Cortex of kidney (tissue), 1 donor: Measurements from ENCODE around the gene ZDHHC14.
"Not testable (repeated sequence)": the region's sequence is repeated elsewhere in the genome, so short reads cannot be mapped to it uniquely, and the experiment has no call there.

Experiments
- DNase-seq: peaks from one replicate; lab custom pipeline; 2025; lab: John Stamatoyannopoulos, UW

The ZDHHC14 gene

DNA sequence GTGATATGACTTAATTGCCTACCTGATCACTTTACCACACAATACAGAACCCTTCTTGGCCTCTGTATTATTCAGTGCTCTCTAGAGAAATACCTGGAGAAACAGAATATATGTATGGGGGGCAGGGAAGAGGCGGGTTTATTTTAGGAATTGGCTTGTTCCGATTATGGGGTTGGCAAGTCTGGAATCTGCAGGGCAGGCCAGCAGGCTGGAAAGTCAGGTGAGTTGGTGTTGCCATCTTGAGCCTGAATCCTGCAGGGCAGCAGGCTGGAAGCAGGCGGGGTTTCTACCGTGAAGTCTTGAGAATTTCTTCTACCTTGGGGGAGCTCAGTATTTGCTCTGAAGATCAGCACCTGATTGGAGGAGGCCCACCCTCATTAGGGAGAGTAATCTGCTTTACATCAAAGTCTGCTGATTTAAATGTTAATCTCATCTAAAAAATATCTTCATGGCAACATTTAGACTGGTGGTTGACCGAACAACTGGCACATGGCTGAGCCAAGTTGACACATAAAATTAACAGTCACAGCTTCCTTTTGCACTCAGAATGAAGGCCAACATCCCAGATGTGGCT is 193.9 kb downstream of the ZDHHC14 start:
- DNase-seq, result no peak

DNA sequence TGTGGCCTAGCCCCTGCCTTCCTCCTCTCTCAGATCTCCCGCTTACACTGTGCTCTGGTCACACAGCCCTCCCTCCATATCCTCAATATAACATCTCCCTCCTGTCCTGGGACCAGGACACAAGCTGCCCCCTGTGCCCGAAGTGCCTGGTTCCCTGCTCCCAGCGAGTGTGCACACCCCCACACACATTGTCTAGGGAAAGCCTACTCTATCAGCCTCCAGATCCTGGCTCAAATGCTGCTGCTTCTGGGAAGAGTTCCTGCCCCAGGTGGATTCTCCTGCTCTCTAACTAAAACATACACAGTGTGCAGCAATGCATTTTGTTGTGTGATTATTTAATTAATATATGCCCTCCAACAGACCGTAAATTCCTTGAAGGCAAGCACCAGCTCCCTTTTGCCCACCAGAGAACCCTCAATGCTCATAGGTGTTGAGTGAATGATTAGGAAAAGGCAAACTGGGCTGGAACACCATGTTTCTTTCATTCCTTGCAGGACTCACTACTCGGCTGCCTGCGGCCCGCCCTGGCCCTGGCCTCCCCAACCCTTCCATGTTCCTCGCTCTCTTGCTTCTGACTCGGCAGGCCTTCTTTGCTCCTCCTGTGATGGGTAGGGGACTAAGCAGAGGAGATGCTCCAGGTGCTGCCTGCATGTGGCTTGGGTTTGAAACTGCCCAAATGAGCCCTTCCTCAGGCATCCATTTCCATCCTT is 194.6 kb downstream of the ZDHHC14 start:
- DNase-seq, result no peak

GRCh38 chr6:157576991-157577390 is 196.0 kb downstream of the ZDHHC14 start:
- not testable (repeated sequence) for DNase-seq

- DNase-seq, result not testable (repeated sequence)
These were observed 197.5 kb downstream of the ZDHHC14 start for GRCh38 chr6:157578527-157578926.

DNA sequence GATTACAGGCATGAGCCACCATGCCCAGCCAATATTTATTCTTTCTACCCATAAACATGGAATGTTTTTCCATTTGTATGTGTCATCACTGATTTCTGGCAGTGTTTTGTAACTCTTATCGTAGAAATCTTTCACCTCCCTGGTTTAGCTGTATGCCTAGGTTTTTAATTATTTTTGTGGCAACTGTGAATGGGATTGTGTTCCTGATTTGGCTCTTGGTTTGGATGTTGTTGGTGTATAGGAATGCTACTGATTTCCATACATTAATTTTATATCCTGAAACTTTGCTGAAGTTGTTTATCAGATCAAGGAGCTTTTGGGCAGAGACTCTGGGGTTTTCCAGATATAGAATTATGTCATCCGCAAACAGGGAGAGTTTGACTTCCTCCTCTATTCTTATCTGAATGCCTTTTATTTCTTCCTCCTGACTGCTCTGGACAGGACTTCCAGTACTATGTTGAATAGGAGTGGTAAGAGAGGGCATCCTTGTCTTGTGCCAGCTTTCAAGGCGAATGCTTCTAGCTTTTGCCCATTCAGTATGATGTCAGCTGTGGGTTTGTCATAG is 198.6 kb downstream of the ZDHHC14 start:
- DNase-seq, result no peak

DNA sequence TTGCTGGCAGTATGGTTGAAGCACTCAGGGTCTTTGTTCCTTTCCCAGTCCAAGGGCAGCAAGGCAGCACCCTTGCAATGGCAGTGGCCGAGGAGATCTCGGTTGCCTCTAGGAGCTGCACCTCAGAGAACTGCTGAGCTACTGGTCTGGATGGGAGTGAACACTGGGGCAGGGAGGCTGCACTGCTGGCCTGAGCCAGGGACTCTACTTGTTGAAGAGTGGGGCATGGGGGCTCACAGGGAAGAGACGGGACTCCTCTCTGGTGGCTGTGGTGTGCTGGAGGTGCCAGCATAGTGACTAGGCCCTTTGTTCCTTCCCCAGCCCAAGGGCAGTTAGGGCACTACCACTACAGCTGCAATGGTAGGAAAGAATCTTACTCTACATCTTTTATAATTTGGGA is 203.0 kb downstream of the ZDHHC14 start:
- DNase-seq, result no peak

DNA sequence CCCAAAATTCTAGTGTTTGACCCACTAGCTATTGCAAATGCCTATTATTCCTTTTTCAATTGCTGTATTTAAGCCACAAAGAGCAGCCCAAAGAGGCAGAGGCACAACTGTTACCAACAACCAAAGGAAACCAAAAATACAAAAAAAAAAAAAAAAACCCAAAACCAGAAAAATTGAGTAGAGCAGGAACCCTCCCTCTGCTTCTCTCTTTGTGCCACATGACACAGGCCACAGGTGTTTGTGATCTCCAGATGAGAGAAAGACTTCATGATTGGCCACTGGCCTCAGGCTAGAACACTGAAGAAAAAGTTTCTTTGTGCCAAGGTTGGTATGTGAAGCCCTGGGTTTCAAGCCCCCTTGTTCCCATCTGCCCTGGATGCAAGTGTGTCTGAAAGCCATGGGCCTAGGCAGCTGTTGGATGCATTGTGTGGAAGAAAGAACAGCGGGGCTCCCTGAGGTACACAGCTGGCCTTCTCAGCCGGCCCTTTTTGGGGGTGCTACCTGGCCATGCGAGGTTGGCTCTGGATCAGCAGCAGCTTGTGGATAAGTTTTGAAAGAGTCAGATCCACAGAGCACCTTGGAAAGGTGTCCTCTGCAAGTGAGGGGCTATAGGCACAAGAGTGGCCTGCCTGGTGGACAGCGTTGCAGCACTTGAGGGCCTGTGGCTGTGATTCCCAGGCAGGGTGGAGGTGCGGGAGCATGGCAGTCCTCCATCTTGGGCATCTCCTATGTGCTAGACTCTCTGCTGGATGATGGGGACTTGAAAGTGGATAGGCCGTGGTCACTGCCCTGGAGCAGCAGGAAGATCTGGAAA is 204.5 kb downstream of the ZDHHC14 start:
- DNase-seq, result no peak

DNA sequence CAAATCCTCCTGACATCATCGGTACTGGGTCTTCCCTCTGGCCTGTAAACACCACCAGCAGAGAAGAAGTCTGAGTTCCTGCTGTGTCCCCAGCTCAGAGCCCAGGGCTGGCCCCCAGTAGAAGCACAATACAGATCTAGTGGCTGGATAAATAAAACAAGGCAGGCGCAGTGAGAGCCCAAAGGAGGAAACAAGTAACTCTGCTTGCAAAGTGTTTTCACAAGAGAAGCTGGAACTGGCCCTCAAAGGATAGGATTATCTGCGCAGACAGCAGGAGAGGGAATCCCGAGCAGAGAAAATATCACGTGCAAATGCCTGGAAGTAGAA is 205.1 kb downstream of the ZDHHC14 start:
- no peak for DNase-seq

DNA sequence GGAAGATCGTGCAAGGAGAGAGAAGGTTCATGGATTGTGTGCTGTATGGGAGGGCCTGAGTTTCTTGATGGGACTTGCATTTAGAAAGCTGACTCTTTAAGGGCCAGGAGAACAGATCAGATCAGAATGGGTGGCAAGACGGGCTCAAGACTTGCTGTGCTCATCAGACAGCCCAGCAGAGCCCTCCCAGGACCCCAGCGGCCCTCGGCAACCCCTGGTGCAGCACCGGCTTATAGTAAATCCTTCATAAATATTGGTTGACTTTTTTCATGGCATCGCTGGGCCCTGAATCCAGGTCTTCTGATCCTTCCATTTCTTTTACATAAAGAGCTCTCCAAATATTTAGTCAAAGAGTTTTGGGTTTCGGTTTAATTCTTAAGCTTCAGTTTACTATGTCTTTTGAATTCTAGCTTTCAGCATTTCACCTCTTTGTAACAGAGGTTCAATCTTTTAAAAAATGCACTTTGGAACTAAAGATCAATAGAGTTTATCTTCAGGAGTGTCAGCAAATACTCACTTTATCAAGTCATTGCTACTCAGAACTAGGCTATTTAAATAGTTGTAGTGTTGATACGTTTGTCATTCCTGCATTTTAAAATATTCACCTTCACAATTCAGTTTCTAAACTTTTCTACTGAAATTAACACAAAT is 205.6 kb downstream of the ZDHHC14 start:
- DNase-seq, result no peak

GRCh38 chr6:157587127-157587926 is 206.3 kb downstream of the ZDHHC14 start:
- no peak for DNase-seq

DNA sequence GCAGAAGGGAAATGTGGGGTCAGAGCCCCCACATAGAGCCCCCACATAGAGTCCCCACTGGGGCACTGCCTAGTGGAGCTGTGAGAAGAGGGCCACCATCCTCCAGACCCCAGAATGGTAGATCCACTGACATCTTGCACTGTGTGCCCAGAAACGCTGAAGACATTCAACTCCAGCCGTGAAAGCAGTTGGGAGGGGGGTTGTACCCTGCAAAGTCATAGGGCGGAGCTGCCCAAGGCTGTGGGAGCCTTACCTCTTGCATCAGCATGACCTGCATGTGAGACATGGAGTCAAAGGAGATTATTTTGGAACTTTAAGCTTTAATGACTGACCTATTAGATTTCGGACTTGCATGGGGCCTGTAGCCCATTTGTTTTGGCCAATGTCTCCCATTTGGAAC is 209.7 kb downstream of the ZDHHC14 start:
- DNase-seq, result not testable (repeated sequence)

DNA sequence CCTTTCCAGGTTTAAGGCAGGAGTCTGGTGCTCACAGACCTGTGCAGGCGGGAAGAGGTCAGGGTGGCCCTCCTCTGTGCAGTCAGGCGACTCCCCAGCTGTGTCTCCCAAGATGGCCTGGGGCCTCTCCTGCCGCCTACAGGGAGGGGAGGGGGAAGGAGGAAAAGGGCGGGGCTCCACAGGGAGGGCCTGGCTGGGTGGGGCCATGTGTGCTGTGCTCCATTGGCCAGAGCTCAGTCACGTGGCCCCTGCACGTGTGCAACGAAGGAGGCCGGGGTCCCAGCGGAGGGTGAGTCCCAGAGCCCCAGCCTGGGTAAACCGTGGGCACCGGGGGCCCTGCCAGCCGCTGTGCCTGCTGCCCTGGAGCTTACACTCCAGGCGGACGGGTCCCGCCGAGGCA is 211.6 kb downstream of the ZDHHC14 start:
- no peak for DNase-seq

GRCh38 chr6:157592980-157593379 is 212.0 kb downstream of the ZDHHC14 start:
- DNase-seq, result no peak

DNA sequence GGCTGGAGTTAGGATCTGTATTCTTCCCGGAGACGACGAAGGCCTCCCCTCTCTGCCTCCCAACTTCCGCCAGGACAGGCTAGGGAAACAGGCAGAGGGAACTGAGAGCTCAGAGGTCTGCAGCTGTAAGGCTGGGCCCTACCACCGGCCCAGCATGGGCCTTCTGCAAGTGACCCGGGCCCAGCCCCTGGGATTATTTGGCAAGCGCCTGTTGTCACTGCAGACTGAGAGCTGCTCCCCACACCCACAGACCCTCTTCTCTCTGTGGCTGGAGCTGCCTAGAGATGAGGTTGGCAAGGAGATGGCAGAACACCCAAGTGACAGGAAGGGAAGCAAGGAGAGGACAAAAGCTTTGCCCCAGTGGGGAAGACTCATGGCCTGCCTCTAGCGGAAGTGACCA is 212.6 kb downstream of the ZDHHC14 start:
- no peak for DNase-seq

GRCh38 chr6:157594292-157594691 is 213.3 kb downstream of the ZDHHC14 start:
- no peak for DNase-seq

- no peak for DNase-seq
These were observed 214.8 kb downstream of the ZDHHC14 start for GRCh38 chr6:157595768-157596167.

GRCh38 chr6:157596461-157596860 is 215.5 kb downstream of the ZDHHC14 start:
- no peak for DNase-seq

DNA sequence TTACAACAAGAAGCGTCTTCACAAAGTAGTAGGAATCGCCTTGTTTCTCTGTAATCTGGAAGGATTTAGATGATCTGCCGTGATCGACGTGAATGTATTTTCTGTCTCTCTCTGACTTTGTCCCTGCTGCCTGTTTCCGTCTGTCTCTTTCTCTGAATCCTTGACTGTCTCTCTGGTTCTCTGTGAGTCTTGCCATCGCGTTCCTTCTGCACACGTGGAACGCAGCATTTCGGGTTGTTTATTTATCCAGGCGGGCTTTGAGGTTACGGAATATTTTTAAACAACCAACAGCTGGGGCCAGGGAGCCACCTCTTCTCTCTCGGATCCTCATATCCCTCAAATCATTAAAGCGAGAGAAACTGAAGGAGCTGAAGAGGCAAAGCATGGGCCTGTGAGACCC is 215.9 kb downstream of the ZDHHC14 start:
- no peak for DNase-seq

- no peak for DNase-seq
These were observed 216.7 kb downstream of the ZDHHC14 start for GRCh38 chr6:157597461-157598312.

GRCh38 chr6:157599191-157599590 is 218.2 kb downstream of the ZDHHC14 start:
- no peak for DNase-seq

GRCh38 chr6:157600807-157601206 is 219.8 kb downstream of the ZDHHC14 start:
- DNase-seq, result no peak
